HT-29 (cell line): Measurements from ENCODE around the gene SH2D2A. TPM values are rescaled to one million over a fixed set of nuclear protein-coding genes. Genes with fewer than 3 reads are reported as not detected.

Source experiments
- DNase-seq: peaks from one replicate; pipeline ENCODE4 v3.0.0-alpha.2; 2015; ENCODE audit warnings: low spot score
- total RNA-seq: library from RNA; depleted of rRNA; stranded (reverse); fragments of >200 nt; shearing (Covaris generic); gene quantifications from 2 replicates; pipeline ENCODE4 v1.2.3, GENCODE V29; 2014; rRNA removed

SH2D2A gene
- 5.4 and 11.3 TPM in 2 replicates for total RNA-seq

- DNase-seq: no peak
Observed at GRCh38 chr1:156816561-156817328, at the start of gene SH2D2A. TSS of gene SH2D2A (minus strand) at chr1:156816848. CDS start at chr1:156816708, 140 bp downstream.

- DNase-seq: no peak
Observed at GRCh38 chr1:156865865-156866248, 49.2 kb upstream of the SH2D2A start.

GRCh38 chr1:156865258-156865657 is 48.6 kb upstream of the SH2D2A start:
- DNase-seq: no peak

- DNase-seq: peak; percentile 16
Observed at GRCh38 chr1:156864796-156865195, 48.1 kb upstream of the SH2D2A start.

- DNase-seq: no peak
Observed at GRCh38 chr1:156863631-156864030, 47.0 kb upstream of the SH2D2A start.

GRCh38 chr1:156862997-156863599 is 46.5 kb upstream of the SH2D2A start:
- DNase-seq: no peak

- no peak for DNase-seq
Observed at GRCh38 chr1:156862584-156862983, 45.9 kb upstream of the SH2D2A start.

- DNase-seq: no peak
Observed at GRCh38 chr1:156860628-156861423, 44.2 kb upstream of the SH2D2A start, which contains the start of gene NTRK1. TSS of gene NTRK1 (plus strand) at chr1:156860865. CDS start at chr1:156860935, 70 bp downstream.

- no peak for DNase-seq
Observed at GRCh38 chr1:156860113-156860627, 43.5 kb upstream of the SH2D2A start.

- no peak for DNase-seq
Observed at GRCh38 chr1:156859523-156860112, 43.0 kb upstream of the SH2D2A start.

GRCh38 chr1:156858959-156859522 is 42.4 kb upstream of the SH2D2A start, which contains the start of gene INSRR:
TSS of gene INSRR (minus strand) at chr1:156859117. CDS start at chr1:156858621, 496 bp downstream.
- DNase-seq: no peak

- DNase-seq: no peak
Observed at GRCh38 chr1:156858555-156858956, 41.9 kb upstream of the SH2D2A start.

GRCh38 chr1:156857532-156857931 is 40.9 kb upstream of the SH2D2A start:
- no peak for DNase-seq

GRCh38 chr1:156856282-156856785 is 39.7 kb upstream of the SH2D2A start:
- no peak for DNase-seq

- no peak for DNase-seq
Observed at GRCh38 chr1:156854634-156855033, 38.0 kb upstream of the SH2D2A start.

- DNase-seq: no peak
Observed at GRCh38 chr1:156853761-156854160, 37.1 kb upstream of the SH2D2A start.

GRCh38 chr1:156852418-156852874 is 35.8 kb upstream of the SH2D2A start:
- DNase-seq: no peak

GRCh38 chr1:156851779-156852417 is 35.2 kb upstream of the SH2D2A start:
- no peak for DNase-seq

GRCh38 chr1:156849151-156849496 is 32.5 kb upstream of the SH2D2A start:
- DNase-seq: no peak

GRCh38 chr1:156848461-156849150 is 32.0 kb upstream of the SH2D2A start:
- no peak for DNase-seq
